Frontal cortex (tissue), 4 donors: ENCODE measurements around the gene NANOGP8. TPM values are rescaled to one million over a fixed set of nuclear protein-coding genes. Genes with fewer than 3 reads are reported as not detected.
A peak's percentile ranks its signal among the peaks of the same experiment; 100 is the strongest.
"Not testable (repeated sequence)": the region's sequence is repeated elsewhere in the genome, so short reads cannot be mapped to it uniquely, and the experiment has no call there.

ENCODE experiments used
- DNase-seq, 2 donors: peaks; one replicate each; pipeline ENCODE4 v3.0.0; 2012; ENCODE audit warnings: low spot score in 2 of 2
- FAIRE-seq: peaks from 2 replicates; lab custom pipeline; 2012; peaks lifted over from hg19 to GRCh38; lab: Jason Lieb, UNC
- total RNA-seq: library from RNA; depleted of rRNA; stranded (reverse); fragments of >200 nt; gene quantifications from one replicate; pipeline ENCODE4 v1.2.3, GENCODE V29; 2014
- donor health status: control.
- donor health status: control.
- donor health status: control.

Gene NANOGP8
- total RNA-seq, 1 donor from 2014 or later, result not detected

GRCh38 chr15:35101335-35101734 is 16.2 kb upstream of the NANOGP8 start:
- no peak for DNase-seq
- FAIRE-seq, result no peak

DNA sequence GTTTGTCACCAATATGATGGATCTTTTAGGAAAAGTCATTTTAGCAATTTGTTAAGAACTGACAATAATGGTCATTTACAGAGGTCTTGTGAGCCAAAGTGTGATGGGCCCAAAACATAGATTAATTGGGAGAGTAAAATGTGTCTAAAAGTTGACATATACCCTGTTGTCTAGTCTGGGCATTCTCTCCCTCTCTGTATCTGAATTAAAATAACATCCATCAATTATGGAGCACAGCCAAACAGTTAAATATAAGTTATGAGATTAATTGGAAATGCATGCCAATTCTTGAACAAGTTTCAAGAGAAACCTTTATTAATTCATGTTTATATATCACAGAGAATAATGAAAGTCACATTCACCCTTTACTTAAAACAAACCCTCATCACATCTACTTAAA is 13.6 kb upstream of the NANOGP8 start:
- no peak for DNase-seq
- no peak for FAIRE-seq

DNA sequence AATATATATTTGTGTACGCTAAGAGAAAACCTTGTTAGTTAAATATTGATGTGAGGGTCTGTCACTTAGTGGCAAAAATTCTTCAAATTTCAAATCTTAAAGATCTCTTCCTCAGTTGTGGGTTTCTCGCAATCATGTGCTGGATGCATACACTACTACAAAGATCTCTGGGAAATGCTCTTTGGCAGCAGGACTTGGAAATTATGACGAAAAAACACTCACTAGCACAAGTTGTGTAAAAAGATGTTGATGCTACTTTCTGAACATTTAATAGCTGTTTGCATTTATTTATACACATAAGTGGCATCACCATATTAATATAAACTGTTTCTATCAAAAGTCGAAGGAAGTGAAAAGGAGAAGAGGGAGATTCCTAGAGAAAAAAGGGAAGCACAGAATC is 10.8 kb upstream of the NANOGP8 start:
- no peak for FAIRE-seq

DNA sequence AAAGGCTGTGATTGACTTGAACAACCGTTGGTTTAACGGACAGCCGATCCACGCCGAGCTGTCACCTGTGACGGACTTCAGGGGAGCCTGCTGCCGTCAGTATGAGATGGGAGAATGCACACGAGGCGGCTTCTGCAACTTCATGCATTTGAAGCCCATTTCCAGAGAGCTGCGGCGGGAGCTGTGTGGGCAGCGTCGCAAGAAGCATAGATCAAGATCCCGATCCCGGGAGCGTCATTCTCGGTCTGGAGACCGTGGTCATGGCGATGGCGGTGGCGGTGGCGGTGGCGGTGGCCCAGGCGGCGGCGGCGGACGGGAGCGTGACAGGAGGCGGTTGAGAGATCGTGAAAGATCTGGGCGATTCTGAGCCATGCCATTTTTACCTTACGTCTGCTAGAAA is 7.8 kb upstream of the NANOGP8 start:
- FAIRE-seq (no peak), DNase-seq (no peak)

More for the DNA sequence above, 10.8 kb upstream of the NANOGP8 start:
- DNase-seq, result no peak

GRCh38 chr15:35092311-35092710 is 7.2 kb upstream of the NANOGP8 start:
- no peak for FAIRE-seq
- no peak for DNase-seq

DNA sequence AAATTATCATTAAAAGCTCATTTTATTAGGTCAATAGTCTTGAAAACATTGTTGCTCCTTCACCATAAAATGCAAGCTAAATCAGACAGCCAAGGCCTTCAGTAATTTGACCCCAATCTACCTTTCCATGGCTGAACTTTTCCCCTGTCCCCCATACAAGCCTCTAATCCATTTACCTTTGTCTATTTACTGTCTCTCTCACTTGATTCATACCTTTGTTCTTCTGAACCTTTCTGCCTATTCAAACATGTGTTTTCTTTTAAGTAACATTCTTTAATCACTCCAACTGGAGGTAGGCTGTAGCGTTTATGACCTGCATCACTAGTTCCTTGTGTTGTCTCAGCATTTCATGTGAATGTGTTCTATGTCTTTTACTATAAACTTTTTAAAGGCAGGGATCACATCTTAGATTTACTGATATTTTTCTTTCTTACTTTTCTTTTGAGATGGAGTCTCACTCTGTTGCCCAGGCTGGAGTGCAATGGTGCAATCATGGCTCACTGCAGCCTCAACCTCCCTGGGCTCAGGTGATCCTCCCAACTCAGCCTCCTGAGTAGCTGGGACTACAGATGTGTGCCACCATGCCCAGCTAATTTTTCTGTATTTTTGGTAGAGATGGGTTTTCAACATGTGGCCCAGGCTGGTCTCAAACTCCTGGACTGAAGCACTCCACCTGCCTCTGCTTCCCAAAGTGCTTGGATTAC is 5.2 kb upstream of the NANOGP8 start:
- no peak for FAIRE-seq
- DNase-seq, result no peak

DNA sequence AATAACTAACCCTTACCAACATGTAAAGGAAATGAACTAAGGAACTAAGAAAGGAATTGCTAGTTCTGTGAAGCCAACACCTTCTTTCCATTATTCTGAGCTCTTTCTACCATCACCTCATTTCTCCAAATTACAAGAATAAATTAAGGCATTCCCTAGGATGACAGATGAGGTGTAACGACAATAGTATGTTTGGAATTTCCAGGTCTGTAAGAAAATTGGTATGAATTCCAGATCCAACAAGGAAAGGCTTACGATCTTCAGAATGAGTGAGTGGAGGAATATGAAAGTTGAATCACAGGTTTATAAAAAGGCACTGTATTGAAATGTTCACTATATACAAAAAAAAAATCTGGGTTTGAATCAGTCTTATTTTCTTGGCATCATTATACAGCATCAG is 4.5 kb upstream of the NANOGP8 start:
- DNase-seq (no peak), FAIRE-seq (no peak)

DNA sequence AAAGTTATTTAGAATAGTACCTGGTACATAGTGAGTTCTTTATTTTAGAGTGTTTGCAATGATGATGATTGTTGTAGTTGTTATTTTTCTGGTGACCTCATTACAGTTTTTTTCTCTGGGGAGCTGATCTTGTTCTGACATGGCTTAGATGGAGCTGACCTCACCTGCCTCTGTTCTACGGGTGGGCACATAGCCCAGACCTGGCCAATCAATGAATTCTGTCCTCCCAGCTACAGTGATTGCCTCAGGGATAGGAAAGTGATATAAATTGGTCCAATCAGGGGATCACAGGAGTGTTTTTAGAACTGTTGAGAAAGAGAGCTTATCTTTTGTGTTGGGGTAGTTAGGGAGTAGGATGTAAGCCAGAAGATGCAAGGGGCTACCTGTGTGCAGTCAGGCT is 3.2 kb upstream of the NANOGP8 start:
- no peak for DNase-seq
- no peak for FAIRE-seq

DNA sequence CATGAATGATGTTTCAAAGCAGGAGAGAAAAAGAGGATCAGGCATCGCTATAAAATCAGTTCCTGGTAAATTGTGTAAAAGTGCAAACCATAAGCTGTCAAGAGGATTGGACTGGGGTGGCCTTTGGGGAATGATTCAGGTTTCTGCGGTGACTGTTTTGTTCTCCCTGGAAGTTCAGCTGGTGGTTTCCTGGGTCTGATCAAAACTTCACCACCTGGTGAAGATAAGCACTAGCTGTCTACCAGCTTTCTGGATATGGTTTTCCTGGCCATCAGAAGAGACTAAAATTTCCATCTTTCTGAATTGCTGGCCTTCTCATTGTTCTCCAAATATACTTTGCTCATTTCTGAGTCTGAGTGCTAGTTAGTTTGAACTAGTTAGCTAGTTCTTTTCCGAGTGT is 2.7 kb upstream of the NANOGP8 start:
- FAIRE-seq, result no peak

DNA sequence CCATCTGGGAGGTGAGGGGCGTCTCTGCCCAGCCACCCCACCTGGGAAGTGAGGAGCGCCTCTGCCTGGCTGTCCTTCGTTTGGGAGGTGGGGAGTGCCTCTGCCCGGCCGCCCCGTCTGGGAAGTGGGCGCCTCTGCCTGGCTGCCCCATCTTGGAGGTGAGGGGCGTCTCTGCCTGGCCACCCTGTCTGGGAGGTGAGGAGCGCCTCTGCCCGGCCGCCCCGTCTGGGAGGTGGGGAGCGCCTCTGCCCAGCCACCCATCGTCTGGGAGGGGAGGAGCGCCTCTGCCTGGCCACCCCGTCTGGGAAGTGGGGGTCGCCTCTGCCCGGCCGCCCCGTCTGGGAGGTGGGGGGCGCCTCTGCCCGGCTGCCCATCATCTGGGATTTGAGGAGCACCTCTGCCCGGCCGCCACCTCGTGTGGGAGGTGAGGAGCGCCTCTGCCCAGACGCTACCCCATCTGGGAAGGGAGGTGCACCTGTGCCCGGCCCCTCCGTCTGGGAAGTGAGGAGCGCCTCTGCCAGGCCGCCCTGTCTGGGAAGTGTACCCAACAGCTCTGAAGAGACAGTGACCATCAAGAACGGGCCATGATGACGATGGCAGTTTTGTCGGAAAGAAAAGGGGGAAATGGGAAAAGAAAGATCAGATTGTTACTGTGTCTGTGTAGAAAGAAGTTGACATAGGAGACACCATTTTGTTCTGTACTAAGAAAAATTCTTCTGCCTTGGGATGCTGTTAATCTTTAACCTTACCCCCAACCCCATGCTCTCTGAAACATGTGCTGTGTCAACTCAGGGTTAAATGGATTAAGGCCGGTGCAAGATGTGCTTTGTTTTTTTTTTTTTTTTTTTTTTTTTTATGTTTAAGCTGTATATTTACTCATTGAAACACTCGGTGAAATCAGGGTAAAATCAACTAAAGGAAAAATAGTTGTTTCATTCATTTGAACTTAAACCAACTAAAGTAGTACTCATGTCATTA is 2.4 kb downstream of the NANOGP8 start:
- DNase-seq, FAIRE-seq: not testable (repeated sequence)

More for the DNA sequence above, 2.7 kb upstream of the NANOGP8 start:
- DNase-seq, result no peak

DNA sequence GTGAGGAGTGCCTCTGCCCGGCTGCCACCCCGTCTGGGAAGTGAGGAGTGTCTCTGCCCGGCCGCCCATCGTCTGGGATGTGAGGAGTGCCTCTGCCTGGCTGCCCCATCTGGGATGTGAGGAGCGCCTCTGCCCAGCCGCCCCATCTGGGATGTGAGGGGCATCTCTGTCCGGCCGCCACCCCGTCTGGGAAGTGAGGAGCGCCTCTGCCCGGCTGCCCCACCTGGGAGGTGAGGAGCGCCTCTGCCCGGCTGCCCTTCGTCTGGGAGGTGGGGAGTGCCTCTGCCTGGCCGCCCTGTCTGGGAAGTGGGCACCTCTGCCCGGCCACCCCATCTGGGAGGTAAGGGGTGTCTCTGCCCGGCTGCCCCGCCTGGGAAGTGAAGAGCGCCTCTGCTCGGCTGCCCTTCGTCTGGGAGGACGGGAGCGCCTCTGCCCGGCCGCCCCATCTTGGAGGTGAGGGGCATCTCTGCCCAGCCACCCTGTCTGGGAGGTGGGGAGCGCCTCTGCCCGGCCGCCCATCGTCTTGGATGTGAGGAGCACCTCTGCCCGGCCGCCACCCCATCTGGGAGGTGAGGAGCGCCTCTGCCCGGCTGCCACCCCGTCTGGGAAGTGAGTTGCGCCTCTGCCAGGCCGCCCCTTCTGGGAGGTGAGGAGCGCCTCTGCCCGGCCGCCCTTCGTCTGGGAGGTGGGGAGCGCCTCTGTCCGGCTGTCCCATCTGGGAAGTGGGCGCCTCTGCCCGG is 3.3 kb downstream of the NANOGP8 start:
- DNase-seq, FAIRE-seq: not testable (repeated sequence)

GRCh38 chr15:35080226-35080625 is 4.9 kb downstream of the NANOGP8 start:
- no peak for DNase-seq
- FAIRE-seq, result no peak

GRCh38 chr15:35078221-35078915 is 6.7 kb downstream of the NANOGP8 start:
- FAIRE-seq, result peak; percentile 6
- peak; percentile 51 to 60 for DNase-seq

- FAIRE-seq, result no peak
Measured at GRCh38 chr15:35071106-35071505, 14.0 kb downstream of the NANOGP8 start.

GRCh38 chr15:35068846-35069475 is 16.1 kb downstream of the NANOGP8 start:
- FAIRE-seq, result no peak

More at GRCh38 chr15:35071106-35071505, 14.0 kb downstream of the NANOGP8 start:
- no peak for DNase-seq

DNA sequence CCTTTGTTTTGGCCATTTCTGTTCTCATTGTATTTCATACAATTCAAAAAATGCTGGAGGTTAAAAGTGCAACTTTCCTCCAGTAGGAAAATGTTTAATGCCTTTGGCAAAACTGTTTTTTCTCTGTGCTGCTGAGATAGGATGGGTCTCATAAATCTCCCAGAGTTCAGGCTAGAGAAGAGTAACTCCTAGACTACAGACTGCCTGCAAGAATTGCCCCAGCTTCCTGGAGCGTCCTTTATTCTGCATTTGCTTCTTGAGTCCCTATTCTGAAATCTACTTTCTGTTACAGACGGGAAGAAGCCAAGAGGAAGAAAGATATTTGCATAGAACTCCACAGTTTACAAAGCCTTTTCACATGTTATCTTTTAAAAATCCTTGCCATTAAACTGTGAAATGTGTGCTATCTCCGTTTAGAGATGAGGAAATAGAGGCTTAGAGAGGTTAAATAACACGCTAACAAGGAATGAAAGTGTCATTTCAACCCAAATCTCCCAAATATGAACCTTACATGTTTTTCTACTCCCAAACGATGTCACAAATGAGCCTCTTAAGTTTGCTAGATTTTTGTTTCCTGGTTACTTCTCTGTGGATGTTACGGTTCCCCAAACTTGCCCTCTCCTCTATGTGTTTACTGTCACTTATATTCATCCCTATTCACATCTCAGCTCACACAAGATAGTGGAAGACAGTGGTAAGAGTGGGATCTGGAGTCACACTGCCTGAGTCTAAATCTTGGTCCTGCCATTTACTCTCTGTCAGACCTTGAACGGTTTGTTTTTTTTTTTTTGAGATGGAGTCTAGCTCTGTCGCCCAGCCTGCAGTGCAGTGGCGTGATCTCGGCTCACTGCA is 17.4 kb downstream of the NANOGP8 start:
- DNase-seq (no peak), FAIRE-seq (no peak)

More at GRCh38 chr15:35068846-35069475, 16.1 kb downstream of the NANOGP8 start:
- DNase-seq, result no peak

- DNase-seq (no peak), FAIRE-seq (no peak)
Measured at GRCh38 chr15:35066094-35066493, 19.0 kb downstream of the NANOGP8 start.

DNA sequence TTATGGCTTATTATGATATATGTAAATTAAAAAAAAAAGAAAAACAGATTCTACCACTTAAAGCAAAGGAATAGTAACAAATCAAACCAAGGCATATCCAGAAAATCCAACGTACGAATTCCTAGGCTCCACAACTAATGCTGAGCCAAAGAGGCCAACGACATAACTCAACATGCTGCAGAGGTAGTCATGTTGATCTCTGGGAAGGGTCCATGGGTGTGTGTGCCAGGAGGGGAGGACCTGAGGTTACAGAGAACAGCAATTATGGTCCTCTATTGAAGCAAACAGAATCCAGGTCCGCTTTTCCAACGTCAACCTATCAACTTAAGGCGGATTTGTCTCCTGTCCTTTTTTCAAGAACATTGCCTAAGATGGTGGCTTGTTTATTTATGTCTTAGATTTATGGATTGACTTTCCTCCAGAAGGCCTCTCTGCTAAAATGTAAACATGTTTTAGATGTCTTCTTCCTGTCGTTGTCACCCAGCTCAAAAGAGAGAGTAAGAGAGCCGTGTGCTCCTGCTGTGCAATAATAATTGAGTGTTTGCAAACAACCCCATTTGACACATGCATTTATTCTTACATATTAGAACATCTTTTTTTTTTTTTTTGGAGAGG is 20.4 kb downstream of the NANOGP8 start:
- no peak for FAIRE-seq
- no peak for DNase-seq
